NAMALWA (cell line): ENCODE measurements around the gene LRRC74A.
"Not testable (repeated sequence)": the region's sequence is repeated elsewhere in the genome, so short reads cannot be mapped to it uniquely, and the experiment has no call there.

ENCODE experiments used
- DNase-seq: peaks from one replicate; pipeline ENCODE4 v3.0.0-alpha.2; 2015; ENCODE audit warnings: low spot score

The LRRC74A gene

GRCh38 chr14:76891391-76891790, 65.2 kb downstream of the LRRC74A start:
- no peak for DNase-seq

GRCh38 chr14:76894308-76894707, 68.1 kb downstream of the LRRC74A start:
- DNase-seq, result peak; percentile 83

DNA sequence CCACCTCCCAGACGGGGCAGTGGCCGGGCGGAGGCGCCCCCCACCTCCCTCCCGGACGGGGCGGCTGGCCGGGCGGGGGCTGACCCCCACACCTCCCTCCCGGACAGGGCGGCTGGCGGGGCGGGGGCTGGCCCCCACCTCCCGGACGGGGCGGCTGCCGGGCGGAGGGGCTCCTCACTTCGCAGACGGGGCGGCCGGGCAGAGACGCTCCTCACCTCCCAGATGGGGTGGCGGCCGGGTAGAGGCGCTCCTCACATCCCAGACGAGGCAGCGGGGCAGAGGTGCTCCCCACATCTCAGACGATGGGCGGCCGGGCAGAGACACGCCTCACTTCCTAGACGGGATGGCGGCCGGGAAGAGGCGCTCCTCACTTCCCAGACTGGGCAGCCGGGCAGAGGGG, 71.8 kb downstream of the LRRC74A start:
- DNase-seq, result not testable (repeated sequence)

GRCh38 chr14:76900682-76901081, 74.5 kb downstream of the LRRC74A start:
- no peak for DNase-seq

GRCh38 chr14:76901171-76902055, 75.2 kb downstream of the LRRC74A start:
- DNase-seq, result no peak

- no peak for DNase-seq
These were observed 76.4 kb downstream of the LRRC74A start for GRCh38 chr14:76902591-76902990.

DNA sequence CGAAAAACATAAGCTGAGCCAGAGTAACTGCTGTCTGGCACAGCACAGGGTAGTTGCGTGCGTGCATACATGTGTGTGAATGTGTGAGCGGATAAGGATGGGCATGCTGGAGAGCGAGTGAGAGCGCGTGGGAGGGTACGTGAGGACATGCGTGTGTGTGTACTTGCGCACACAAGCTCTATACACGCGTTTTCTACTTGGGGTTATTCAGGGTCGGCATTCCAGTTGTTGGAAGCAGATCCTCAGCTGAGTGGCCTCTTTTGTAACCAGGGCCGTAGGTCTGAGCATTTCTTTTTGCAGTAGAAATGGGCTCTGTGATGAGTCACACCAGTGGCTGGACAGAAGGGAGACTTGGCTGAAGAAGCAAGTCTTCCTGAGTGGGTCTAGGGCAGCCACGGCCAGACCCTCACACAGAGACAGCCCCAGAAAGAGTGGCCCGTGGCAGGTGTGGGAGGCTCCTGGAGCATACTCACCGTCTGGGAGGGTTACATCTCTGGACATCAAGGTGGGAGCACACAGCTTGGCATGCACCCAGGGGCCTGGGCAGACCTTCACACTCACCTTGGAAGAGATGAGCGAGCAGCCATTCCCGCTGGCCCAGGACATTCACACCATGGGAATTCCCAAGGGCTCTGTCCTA, 78.0 kb downstream of the LRRC74A start:
- DNase-seq, result no peak

DNA sequence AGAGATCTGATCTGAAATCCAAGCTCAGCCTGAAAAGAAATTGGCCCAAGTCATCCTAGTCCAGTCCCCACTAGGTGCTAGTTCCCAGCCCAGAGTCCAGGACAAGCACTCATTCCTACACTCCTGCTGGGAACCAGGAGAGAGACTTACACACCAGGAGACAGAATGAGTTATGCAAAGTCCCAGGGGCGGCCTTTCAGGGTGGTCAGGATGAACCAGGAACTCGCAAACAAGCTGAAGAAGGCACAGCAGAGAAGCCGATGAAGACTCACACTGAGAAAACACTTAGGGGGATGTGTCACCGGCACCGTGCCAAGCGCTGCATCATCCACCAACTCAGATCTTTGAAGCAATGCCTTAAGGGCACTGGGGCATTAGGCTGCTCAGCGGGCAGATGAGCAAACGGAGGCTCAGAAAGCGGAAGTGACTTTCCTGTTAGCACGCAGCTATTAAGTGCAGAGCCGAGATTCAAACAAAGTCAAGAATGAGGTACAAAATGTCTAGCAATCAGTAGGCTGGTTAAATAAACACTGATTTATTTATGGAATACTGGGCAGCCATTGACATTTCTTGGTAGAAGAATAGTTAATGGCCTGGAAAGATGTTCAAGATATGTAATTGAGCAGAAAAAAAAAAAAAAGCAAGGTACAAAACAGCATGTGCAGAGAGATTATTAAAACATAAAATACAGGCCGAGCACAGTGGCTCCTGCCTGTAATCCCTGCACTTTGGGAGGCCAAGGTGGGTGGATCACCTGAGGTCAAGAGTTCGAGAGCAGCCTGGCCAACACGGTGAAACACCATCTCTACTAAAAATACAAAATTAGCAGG, 78.7 kb downstream of the LRRC74A start:
- DNase-seq, result peak; percentile 93

- peak; percentile 69 for DNase-seq
These were observed 82.6 kb downstream of the LRRC74A start for GRCh38 chr14:76908834-76909233.

GRCh38 chr14:76909266-76909665, 83.1 kb downstream of the LRRC74A start:
- DNase-seq, result no peak

- no peak for DNase-seq
These were observed 84.2 kb downstream of the LRRC74A start for GRCh38 chr14:76910371-76910890.

DNA sequence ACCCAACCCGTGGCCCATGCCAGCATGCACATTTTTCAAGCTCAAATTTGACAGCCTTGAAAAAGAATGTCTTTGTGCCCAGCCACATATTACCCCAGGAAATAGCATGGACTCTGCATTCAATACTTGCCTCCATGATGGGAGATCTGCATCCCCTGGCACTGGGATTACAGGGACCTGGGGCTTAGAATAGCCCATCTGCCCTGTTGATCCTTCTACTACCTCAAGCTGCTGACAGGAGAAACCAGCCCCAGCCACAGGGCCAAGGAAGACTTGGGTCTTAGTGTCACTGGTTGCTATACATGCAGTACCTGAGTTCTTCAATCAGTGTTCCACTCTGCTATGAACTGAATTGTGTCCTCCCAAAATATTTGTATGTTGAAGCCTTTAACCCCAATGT, 85.3 kb downstream of the LRRC74A start:
- DNase-seq, result no peak

- DNase-seq, result not testable (repeated sequence)
These were observed 88.4 kb downstream of the LRRC74A start for GRCh38 chr14:76914533-76915081.

GRCh38 chr14:76916040-76916715, 90.0 kb downstream of the LRRC74A start:
- DNase-seq, result no peak

DNA sequence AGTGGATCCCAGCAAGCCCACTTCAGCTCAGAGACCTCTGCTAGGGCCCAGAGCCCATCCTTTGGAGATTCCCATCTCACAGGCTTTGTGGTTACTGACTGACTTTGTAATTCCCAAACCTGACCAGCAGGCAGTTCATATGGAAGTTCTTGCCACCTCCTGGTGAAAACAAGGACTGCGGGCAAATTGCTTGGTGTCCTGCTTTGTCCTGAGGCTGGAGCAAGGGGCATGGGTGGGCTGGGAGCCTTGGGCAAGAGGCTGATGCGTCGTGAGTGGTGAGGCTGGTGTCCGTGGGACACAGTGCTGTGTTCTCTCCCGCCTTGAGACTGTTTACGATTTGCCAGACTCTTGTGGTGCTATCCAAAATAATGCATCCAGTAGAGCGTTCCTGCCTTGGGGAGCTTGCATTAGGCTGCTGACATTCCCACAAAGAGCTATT, 91.0 kb downstream of the LRRC74A start:
- DNase-seq, result peak; percentile 40

DNA sequence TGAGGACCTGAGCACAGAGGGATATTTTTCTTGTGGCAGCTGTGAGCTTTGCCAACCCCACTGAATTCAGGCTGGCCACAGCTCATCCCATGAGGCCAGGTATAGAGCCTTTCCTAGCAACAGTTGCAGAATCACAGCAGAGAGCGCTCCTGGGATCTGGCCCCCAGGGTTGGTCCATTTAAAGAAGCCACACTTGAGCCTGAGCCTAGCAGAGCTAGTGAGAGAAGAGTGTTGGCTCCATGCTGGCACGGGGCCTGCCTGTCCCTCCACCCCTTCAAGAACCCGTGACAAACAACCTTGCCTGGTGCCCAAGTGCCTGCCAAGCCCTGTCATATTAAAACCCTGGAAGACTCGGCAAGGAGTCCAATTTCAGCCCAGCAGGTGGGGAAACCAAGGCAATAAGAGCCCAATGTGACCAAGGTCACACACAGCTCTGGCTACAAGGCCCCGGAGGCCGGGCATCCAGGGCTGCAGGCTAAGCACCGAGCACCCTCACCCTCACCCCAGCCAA, 91.6 kb downstream of the LRRC74A start:
- no peak for DNase-seq

DNA sequence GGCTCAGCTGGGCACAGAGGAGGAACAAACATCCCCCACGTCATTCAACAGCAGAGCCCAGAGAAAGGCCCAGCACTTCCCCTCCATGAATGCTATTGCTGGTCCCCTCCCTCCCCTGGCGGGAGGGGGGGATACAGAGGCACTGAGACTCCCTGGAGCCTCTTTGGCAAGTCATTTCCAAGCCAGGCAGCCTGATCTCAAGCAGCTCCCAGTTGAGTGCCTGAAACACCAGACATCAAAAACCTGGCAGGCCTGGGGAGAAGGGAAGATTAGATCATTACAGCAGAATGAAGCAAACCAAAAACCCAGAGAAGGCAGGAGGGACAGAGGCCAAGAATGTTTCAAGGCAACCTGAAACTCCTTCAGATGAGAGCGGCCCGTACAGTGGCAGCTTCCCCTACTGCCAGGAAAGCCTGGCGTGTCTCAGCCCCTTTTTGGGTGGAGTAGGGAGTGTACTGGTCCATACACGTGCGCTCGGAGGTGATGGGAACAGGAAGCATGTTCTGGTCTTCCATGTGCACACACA, 92.1 kb downstream of the LRRC74A start:
- no peak for DNase-seq

GRCh38 chr14:76918782-76919394, 92.7 kb downstream of the LRRC74A start:
- DNase-seq, result no peak
